ENCODE data around the gene MAST4.

MAST4 gene

GRCh38 chr5:66826263-66826662 is 230.1 kb downstream of the MAST4 start:
- Histone ChIP-seq H3K9me3 (ENCODE audit: control insufficient read depth, insufficient read depth, low read length) (no peaks in the 10 kb centered on the region), H3K4me1 (ENCODE audit: control insufficient read depth, insufficient read depth, low read length) (peaks cover 49% of the 10 kb centered on the region), H3K4me3 (ENCODE audit: low read depth, low read length) (no peak overlapping the region), H3K27me3 (ENCODE audit: control insufficient read depth, insufficient read depth, low read length) (peaks cover 10% of the 10 kb centered on the region), H3K36me3 (ENCODE audit: control insufficient read depth, insufficient read depth, low read length) (no peaks in the 10 kb centered on the region), H3K27ac (ENCODE audit: low read depth, low read length) (peak overlapping the region; percentile 46), H3K9ac (ENCODE audit: low read depth, low read length) (no peak overlapping the region)

GRCh38 chr5:66826696-66827095 is 230.5 kb downstream of the MAST4 start:
- no peak overlapping the region for H3K9ac ChIP-seq (ENCODE audit: low read depth, low read length)
- H3K4me1 ChIP-seq (ENCODE audit: control insufficient read depth, insufficient read depth, low read length), result peaks cover 49% of the 10 kb centered on the region
- peak overlapping the region; percentile 46 for H3K27ac ChIP-seq (ENCODE audit: low read depth, low read length)
- H3K27me3 ChIP-seq (ENCODE audit: control insufficient read depth, insufficient read depth, low read length), result peaks cover 10% of the 10 kb centered on the region
- no peak overlapping the region for H3K4me3 ChIP-seq (ENCODE audit: low read depth, low read length)
- no peaks in the 10 kb centered on the region for H3K36me3 ChIP-seq (ENCODE audit: control insufficient read depth, insufficient read depth, low read length)
- H3K9me3 ChIP-seq (ENCODE audit: control insufficient read depth, insufficient read depth, low read length), result no peaks in the 10 kb centered on the region

- Histone ChIP-seq H3K4me1 (ENCODE audit: control insufficient read depth, insufficient read depth, low read length) (peaks cover 49% of the 10 kb centered on the region), H3K9ac (ENCODE audit: low read depth, low read length) (peak overlapping the region; percentile 24), H3K27me3 (ENCODE audit: control insufficient read depth, insufficient read depth, low read length) (peaks cover 10% of the 10 kb centered on the region), H3K9me3 (ENCODE audit: control insufficient read depth, insufficient read depth, low read length) (no peaks in the 10 kb centered on the region), H3K36me3 (ENCODE audit: control insufficient read depth, insufficient read depth, low read length) (no peaks in the 10 kb centered on the region), H3K4me3 (ENCODE audit: low read depth, low read length) (peak overlapping the region; percentile 63), H3K27ac (ENCODE audit: low read depth, low read length) (peak overlapping the region; percentile 85)
Observed at GRCh38 chr5:66828046-66828547, 231.9 kb downstream of the MAST4 start.

- Histone ChIP-seq H3K9ac (ENCODE audit: low read depth, low read length) (peak overlapping the region; percentile 39), H3K36me3 (ENCODE audit: control insufficient read depth, insufficient read depth, low read length) (no peaks in the 10 kb centered on the region), H3K27me3 (ENCODE audit: control insufficient read depth, insufficient read depth, low read length) (peaks cover 10% of the 10 kb centered on the region), H3K4me1 (ENCODE audit: control insufficient read depth, insufficient read depth, low read length) (peaks cover 49% of the 10 kb centered on the region), H3K27ac (ENCODE audit: low read depth, low read length) (peak overlapping the region; percentile 85), H3K4me3 (ENCODE audit: low read depth, low read length) (peak overlapping the region; percentile 63), H3K9me3 (ENCODE audit: control insufficient read depth, insufficient read depth, low read length) (no peaks in the 10 kb centered on the region)
Observed at GRCh38 chr5:66828548-66829357, 232.6 kb downstream of the MAST4 start.

GRCh38 chr5:66829358-66829674 is 233.1 kb downstream of the MAST4 start:
- peaks cover 49% of the 10 kb centered on the region for H3K4me1 ChIP-seq (ENCODE audit: control insufficient read depth, insufficient read depth, low read length)
- H3K4me3 ChIP-seq (ENCODE audit: low read depth, low read length), result peak overlapping the region; percentile 63
- no peaks in the 10 kb centered on the region for H3K36me3 ChIP-seq (ENCODE audit: control insufficient read depth, insufficient read depth, low read length)
- H3K9ac ChIP-seq (ENCODE audit: low read depth, low read length), result peak overlapping the region; percentile 39; the same call in 1 of the 2 replicates
- H3K9me3 ChIP-seq (ENCODE audit: control insufficient read depth, insufficient read depth, low read length), result no peaks in the 10 kb centered on the region
- H3K27ac ChIP-seq (ENCODE audit: low read depth, low read length), result peak overlapping the region; percentile 85
- peaks cover 10% of the 10 kb centered on the region for H3K27me3 ChIP-seq (ENCODE audit: control insufficient read depth, insufficient read depth, low read length)

GRCh38 chr5:66829826-66830225 is 233.6 kb downstream of the MAST4 start:
- Histone ChIP-seq H3K27me3 (ENCODE audit: control insufficient read depth, insufficient read depth, low read length) (peaks cover 10% of the 10 kb centered on the region), H3K36me3 (ENCODE audit: control insufficient read depth, insufficient read depth, low read length) (no peaks in the 10 kb centered on the region), H3K27ac (ENCODE audit: low read depth, low read length) (peak overlapping the region; percentile 68), H3K9ac (ENCODE audit: low read depth, low read length) (no peak overlapping the region; the same call in 1 of the 2 replicates), H3K9me3 (ENCODE audit: control insufficient read depth, insufficient read depth, low read length) (no peaks in the 10 kb centered on the region), H3K4me3 (ENCODE audit: low read depth, low read length) (peak overlapping the region; percentile 63; the same call in 1 of the 2 replicates), H3K4me1 (ENCODE audit: control insufficient read depth, insufficient read depth, low read length) (peaks cover 49% of the 10 kb centered on the region)

- peaks cover 49% of the 10 kb centered on the region for H3K4me1 ChIP-seq (ENCODE audit: control insufficient read depth, insufficient read depth, low read length)
- peaks cover 10% of the 10 kb centered on the region for H3K27me3 ChIP-seq (ENCODE audit: control insufficient read depth, insufficient read depth, low read length)
- H3K9ac ChIP-seq (ENCODE audit: low read depth, low read length), result no peak overlapping the region
- no peaks in the 10 kb centered on the region for H3K9me3 ChIP-seq (ENCODE audit: control insufficient read depth, insufficient read depth, low read length)
- H3K27ac ChIP-seq (ENCODE audit: low read depth, low read length), result peak overlapping the region; percentile 68
- H3K36me3 ChIP-seq (ENCODE audit: control insufficient read depth, insufficient read depth, low read length), result no peaks in the 10 kb centered on the region
- H3K4me3 ChIP-seq (ENCODE audit: low read depth, low read length), result no peak overlapping the region
Observed at GRCh38 chr5:66830636-66831035, 234.4 kb downstream of the MAST4 start.

- Histone ChIP-seq H3K9me3 (ENCODE audit: control insufficient read depth, insufficient read depth, low read length) (no peaks in the 10 kb centered on the region), H3K9ac (ENCODE audit: low read depth, low read length) (no peak overlapping the region), H3K4me1 (ENCODE audit: control insufficient read depth, insufficient read depth, low read length) (peaks cover 36% of the 10 kb centered on the region), H3K36me3 (ENCODE audit: control insufficient read depth, insufficient read depth, low read length) (no peaks in the 10 kb centered on the region), H3K27ac (ENCODE audit: low read depth, low read length) (no peak overlapping the region), H3K27me3 (ENCODE audit: control insufficient read depth, insufficient read depth, low read length) (no peaks in the 10 kb centered on the region), H3K4me3 (ENCODE audit: low read depth, low read length) (no peak overlapping the region)
Observed at GRCh38 chr5:66839636-66840185, 243.5 kb downstream of the MAST4 start.

- H3K9ac ChIP-seq (ENCODE audit: low read depth, low read length), result no peak overlapping the region
Observed at GRCh38 chr5:66840511-66841013, 244.4 kb downstream of the MAST4 start.

GRCh38 chr5:66841264-66841663 is 245.1 kb downstream of the MAST4 start:
- Histone ChIP-seq H3K9ac (ENCODE audit: low read depth, low read length) (no peak overlapping the region), H3K27ac (ENCODE audit: low read depth, low read length) (no peak overlapping the region), H3K4me1 (ENCODE audit: control insufficient read depth, insufficient read depth, low read length) (peaks cover 36% of the 10 kb centered on the region), H3K27me3 (ENCODE audit: control insufficient read depth, insufficient read depth, low read length) (no peaks in the 10 kb centered on the region), H3K4me3 (ENCODE audit: low read depth, low read length) (no peak overlapping the region), H3K9me3 (ENCODE audit: control insufficient read depth, insufficient read depth, low read length) (no peaks in the 10 kb centered on the region), H3K36me3 (ENCODE audit: control insufficient read depth, insufficient read depth, low read length) (no peaks in the 10 kb centered on the region)

More at GRCh38 chr5:66840511-66841013, 244.4 kb downstream of the MAST4 start:
- H3K9me3 ChIP-seq (ENCODE audit: control insufficient read depth, insufficient read depth, low read length), result no peaks in the 10 kb centered on the region
- no peaks in the 10 kb centered on the region for H3K36me3 ChIP-seq (ENCODE audit: control insufficient read depth, insufficient read depth, low read length)
- no peak overlapping the region for H3K4me3 ChIP-seq (ENCODE audit: low read depth, low read length)
- H3K27me3 ChIP-seq (ENCODE audit: control insufficient read depth, insufficient read depth, low read length), result no peaks in the 10 kb centered on the region
- peaks cover 36% of the 10 kb centered on the region for H3K4me1 ChIP-seq (ENCODE audit: control insufficient read depth, insufficient read depth, low read length)
- no peak overlapping the region for H3K27ac ChIP-seq (ENCODE audit: low read depth, low read length)

GRCh38 chr5:66842540-66842939 is 246.3 kb downstream of the MAST4 start:
- Histone ChIP-seq H3K9me3 (ENCODE audit: control insufficient read depth, insufficient read depth, low read length) (no peaks in the 10 kb centered on the region), H3K27me3 (ENCODE audit: control insufficient read depth, insufficient read depth, low read length) (no peaks in the 10 kb centered on the region), H3K4me1 (ENCODE audit: control insufficient read depth, insufficient read depth, low read length) (peaks cover 36% of the 10 kb centered on the region), H3K36me3 (ENCODE audit: control insufficient read depth, insufficient read depth, low read length) (no peaks in the 10 kb centered on the region), H3K9ac (ENCODE audit: low read depth, low read length) (no peak overlapping the region), H3K4me3 (ENCODE audit: low read depth, low read length) (peak overlapping the region; percentile 21; the same call in 1 of the 2 replicates), H3K27ac (ENCODE audit: low read depth, low read length) (peak overlapping the region; percentile 69)
